T-helper 17 cell (primary cell): ENCODE measurements around the gene HSPBAP1. TPM values are rescaled to one million over a fixed set of nuclear protein-coding genes. Genes with fewer than 3 reads are reported as not detected.
"Not testable (repeated sequence)": the region's sequence is repeated elsewhere in the genome, so short reads cannot be mapped to it uniquely, and the experiment has no call there.

ENCODE experiments used
- ATAC-seq: fragments of 150-1000 bp; cut with Tn5 transposase; 2 replicates; pipeline ENCODE4 v1.10.0; 2021; ENCODE audit warnings: mild to moderate bottlenecking, moderate library complexity
- DNase-seq, 3 donors: peaks; one replicate each; pipeline versions ENCODE4 v3.0.0 to v3.0.0-alpha.2; 2020 to 2021
- H3K9me3 ChIP-seq: one replicate; pipeline ENCODE4 v1.7.0; 2013; ENCODE audit warnings: low read length, mild to moderate bottlenecking; ENCODE audit not compliant: control insufficient read depth, poor library complexity, severe bottlenecking
- H3K27ac Mint-ChIP-seq: one replicate; pipeline ENCODE4 v1.8.0; 2022; ENCODE audit warnings: mild to moderate bottlenecking, moderate library complexity, mixed read lengths
- H3K27me3 Mint-ChIP-seq: one replicate; pipeline ENCODE4 v1.8.0; 2022; ENCODE audit warnings: mixed read lengths
- H3K36me3 Mint-ChIP-seq: one replicate; pipeline ENCODE4 v1.8.0; 2022; ENCODE audit warnings: low read depth, mixed read lengths
- H3K4me1 Mint-ChIP-seq: one replicate; pipeline ENCODE4 v1.8.0; 2022; ENCODE audit warnings: mild to moderate bottlenecking, mixed read lengths
- H3K4me3 Mint-ChIP-seq: one replicate; pipeline ENCODE4 v1.8.0; 2022; ENCODE audit warnings: mild to moderate bottlenecking, moderate library complexity, mixed read lengths
- total RNA-seq, 4 donors: library from RNA in 2 of 4; stranded (reverse) in 2 of 4; gene quantifications; one replicate each; pipeline ENCODE4 v1.2.3 and lab custom pipeline; 2022 to 2026

The HSPBAP1 gene
- total RNA-seq, 2 donors from 2014 or later: 17.5 to 18.7 TPM

DNA sequence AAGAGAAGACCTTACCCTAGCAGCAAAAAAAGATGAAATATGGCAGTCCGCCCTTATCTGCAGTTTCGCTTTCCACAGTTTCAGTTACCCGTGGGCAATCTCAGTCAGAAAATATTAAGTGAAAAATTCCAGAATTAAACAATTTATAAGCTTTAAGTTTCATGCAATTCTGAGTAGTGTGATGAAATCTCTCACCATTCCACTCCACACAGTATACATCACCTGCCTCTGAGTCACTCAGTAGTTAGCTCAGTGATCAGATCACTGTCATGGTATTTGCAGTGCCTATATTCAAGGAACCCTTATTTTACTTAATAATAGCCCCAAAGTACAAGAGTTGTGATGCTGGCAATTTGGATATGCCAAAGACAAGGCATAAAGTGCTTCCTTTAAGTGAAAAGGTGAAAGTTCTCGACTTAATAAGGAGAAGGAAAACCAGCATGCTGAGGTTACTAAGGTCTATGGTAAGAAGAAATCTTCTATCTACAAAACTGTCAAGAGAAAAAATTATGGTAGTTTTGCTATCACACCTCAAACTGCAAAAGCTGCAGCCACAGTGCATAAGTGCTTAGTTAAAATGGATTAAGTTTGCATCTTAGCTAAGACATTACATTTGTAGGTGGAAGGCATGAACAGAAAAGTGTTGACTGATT, 48.1 kb downstream of the HSPBAP1 start:
- peaks cover 4% of the 10 kb centered on the region for H3K36me3 Mint-ChIP-seq
- no peaks in the 10 kb centered on the region for H3K9me3 ChIP-seq
- H3K27me3 Mint-ChIP-seq: no peaks in the 10 kb centered on the region
- H3K4me1 Mint-ChIP-seq: no peaks in the 10 kb centered on the region
- DNase-seq: no peak
- H3K4me3 Mint-ChIP-seq: no peak overlapping the region
- H3K27ac Mint-ChIP-seq: no peak overlapping the region
- ATAC-seq: no peak

DNA sequence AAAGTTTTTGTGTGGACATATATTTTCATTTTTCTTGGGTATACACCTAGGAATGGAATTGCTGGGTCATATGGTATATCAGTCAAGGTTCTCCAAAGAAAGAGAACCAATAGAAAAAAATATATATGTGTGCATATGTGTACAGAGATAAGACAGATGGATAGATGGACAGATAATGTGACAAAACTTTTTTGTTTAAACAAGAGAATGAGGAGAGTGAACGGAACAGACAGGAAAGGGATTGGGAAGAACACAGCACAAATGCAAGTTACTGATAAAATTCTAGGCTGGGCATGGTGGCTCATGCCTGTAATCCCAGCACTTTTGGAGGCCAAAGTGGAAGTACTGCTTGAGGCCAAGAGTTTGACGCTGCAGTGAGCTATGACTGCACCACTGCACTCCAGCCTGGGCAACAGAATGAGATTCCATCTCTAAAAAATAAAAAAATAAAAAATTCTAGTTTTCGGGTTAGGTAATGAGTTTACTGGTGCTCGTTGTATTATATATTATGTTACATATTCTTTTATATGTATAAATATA, 50.0 kb downstream of the HSPBAP1 start:
- DNase-seq (no peak), ATAC-seq (no peak)
- Mint-ChIP-seq H3K27ac (no peak overlapping the region), H3K27me3 (no peaks in the 10 kb centered on the region), H3K4me3 (no peak overlapping the region), H3K36me3 (peaks cover 6% of the 10 kb centered on the region), H3K4me1 (no peaks in the 10 kb centered on the region)
- no peaks in the 10 kb centered on the region for H3K9me3 ChIP-seq

DNA sequence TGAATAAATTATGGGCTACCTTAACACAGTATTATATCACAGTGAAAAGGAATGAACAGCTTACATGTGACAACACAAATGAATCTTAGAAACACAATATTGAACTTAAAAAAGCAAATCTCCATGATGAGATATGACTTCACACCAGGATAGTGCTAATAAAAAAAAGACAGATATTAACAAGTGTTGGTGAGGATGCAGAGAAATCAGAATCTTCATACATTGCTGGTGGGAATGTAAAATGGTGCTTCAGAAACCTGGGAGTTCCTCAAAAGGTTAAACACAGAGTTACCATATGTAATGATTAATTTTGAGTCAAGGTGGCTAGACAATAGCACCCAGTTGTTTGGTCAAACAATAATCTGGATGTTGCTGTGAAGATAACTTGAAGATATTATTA, 51.4 kb downstream of the HSPBAP1 start:
- Mint-ChIP-seq H3K4me1 (no peaks in the 10 kb centered on the region), H3K4me3 (no peak overlapping the region)

GRCh38 chr3:122739172-122739571, 54.5 kb downstream of the HSPBAP1 start:
- H3K4me1 Mint-ChIP-seq: no peaks in the 10 kb centered on the region
- H3K9me3 ChIP-seq: no peaks in the 10 kb centered on the region
- H3K27ac Mint-ChIP-seq: no peak overlapping the region
- ATAC-seq (no peak), DNase-seq (no peak)
- H3K4me3 Mint-ChIP-seq: no peak overlapping the region
- no peaks in the 10 kb centered on the region for H3K27me3 Mint-ChIP-seq
- H3K36me3 Mint-ChIP-seq: peaks cover 6% of the 10 kb centered on the region

More for the DNA sequence above, 51.4 kb downstream of the HSPBAP1 start:
- no peaks in the 10 kb centered on the region for H3K9me3 ChIP-seq
- DNase-seq (no peak), ATAC-seq (no peak)
- H3K27ac Mint-ChIP-seq: no peak overlapping the region
- peaks cover 6% of the 10 kb centered on the region for H3K36me3 Mint-ChIP-seq
- H3K27me3 Mint-ChIP-seq: no peaks in the 10 kb centered on the region

GRCh38 chr3:122732682-122733525, 60.7 kb downstream of the HSPBAP1 start:
- not testable (repeated sequence) for H3K36me3 Mint-ChIP-seq, H3K27me3 Mint-ChIP-seq, ATAC-seq, H3K27ac Mint-ChIP-seq, H3K4me3 Mint-ChIP-seq, DNase-seq, H3K9me3 ChIP-seq, H3K4me1 Mint-ChIP-seq

- Mint-ChIP-seq H3K27me3 (no peaks in the 10 kb centered on the region), H3K4me3 (no peak overlapping the region), H3K4me1 (peaks cover 2% of the 10 kb centered on the region), H3K36me3 (peaks cover 5% of the 10 kb centered on the region), H3K27ac (peak overlapping the region; percentile 62)
- ATAC-seq (no peak), DNase-seq (no peak)
- no peaks in the 10 kb centered on the region for H3K9me3 ChIP-seq
Observed at GRCh38 chr3:122730240-122730639, 63.4 kb downstream of the HSPBAP1 start.

DNA sequence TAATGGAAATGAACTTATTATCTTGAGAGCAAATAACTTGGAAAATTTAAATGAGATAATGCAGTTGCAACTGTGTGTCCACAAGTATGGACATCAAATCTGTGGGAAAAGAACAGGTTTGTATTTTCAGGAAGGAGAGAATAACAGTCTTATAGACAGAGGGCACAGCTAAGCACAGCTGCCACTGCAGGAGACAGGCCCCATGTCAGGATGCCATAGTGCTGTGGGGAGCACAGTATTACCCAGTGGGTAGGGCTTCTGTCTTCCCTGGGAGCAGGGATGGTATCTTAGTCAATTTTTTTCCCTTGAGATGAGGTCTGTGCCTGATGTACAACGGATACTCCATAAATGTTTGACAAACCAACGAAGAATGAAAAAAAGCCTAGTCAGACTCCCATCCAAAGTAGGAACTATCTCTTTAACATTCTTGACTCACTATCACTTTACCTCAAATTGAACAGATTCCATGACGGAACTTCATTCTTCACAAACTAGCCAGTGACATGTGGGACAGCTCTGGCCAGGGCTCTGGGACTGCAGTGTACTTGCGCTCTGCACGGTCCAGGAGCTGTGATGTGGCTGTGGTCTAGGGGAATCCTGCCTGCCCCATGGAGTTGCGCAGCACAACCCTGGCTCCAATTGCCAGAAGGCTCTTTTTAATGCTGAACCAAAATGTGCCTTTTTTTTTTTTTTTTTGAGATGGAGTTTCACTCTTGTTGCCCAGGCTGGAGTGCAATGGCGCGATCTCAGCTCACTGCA, 64.7 kb downstream of the HSPBAP1 start:
- DNase-seq (no peak), ATAC-seq (no peak)
- H3K27ac Mint-ChIP-seq: peak overlapping the region; percentile 62
- H3K9me3 ChIP-seq: no peaks in the 10 kb centered on the region
- H3K4me3 Mint-ChIP-seq: no peak overlapping the region
- peaks cover 4% of the 10 kb centered on the region for H3K36me3 Mint-ChIP-seq
- no peaks in the 10 kb centered on the region for H3K27me3 Mint-ChIP-seq
- H3K4me1 Mint-ChIP-seq: peaks cover 2% of the 10 kb centered on the region

DNA sequence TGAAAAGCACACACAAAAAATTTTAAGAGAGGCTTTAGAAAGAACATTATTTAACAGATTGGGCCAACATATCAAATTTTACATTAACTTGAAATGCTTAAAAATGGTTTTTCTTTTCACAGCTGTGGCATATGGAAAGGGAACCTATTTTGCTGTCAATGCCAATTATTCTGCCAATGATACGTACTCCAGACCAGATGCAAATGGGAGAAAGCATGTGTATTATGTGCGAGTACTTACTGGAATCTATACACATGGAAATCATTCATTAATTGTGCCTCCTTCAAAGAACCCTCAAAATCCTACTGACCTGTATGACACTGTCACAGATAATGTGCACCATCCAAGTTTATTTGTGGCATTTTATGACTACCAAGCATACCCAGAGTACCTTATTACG, 65.4 kb downstream of the HSPBAP1 start:
- H3K36me3 Mint-ChIP-seq: no peaks in the 10 kb centered on the region
- ATAC-seq: no peak

DNA sequence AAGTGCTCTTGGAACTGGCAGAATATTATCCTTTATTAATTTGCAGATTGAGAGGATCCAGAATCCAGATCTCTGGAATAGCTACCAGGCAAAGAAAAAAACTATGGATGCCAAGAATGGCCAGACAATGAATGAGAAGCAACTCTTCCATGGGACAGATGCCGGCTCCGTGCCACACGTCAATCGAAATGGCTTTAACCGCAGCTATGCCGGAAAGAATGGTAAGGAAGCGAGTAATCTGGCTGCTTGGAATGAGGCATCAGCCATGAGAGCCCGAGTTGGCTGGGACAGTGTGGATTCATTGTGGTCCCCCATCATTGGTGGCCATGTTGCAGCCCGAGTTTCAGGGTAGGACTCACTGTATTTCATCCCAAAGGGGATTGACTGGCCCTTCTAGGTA, 65.9 kb downstream of the HSPBAP1 start:
- Mint-ChIP-seq H3K27me3 (no peaks in the 10 kb centered on the region), H3K4me1 (peaks cover 2% of the 10 kb centered on the region), H3K36me3 (no peaks in the 10 kb centered on the region)

More for the DNA sequence above, 65.4 kb downstream of the HSPBAP1 start:
- no peak for DNase-seq
- Mint-ChIP-seq H3K27me3 (no peaks in the 10 kb centered on the region), H3K4me3 (no peak overlapping the region), H3K4me1 (peaks cover 2% of the 10 kb centered on the region), H3K27ac (no peak overlapping the region)
- H3K9me3 ChIP-seq: no peaks in the 10 kb centered on the region

DNA sequence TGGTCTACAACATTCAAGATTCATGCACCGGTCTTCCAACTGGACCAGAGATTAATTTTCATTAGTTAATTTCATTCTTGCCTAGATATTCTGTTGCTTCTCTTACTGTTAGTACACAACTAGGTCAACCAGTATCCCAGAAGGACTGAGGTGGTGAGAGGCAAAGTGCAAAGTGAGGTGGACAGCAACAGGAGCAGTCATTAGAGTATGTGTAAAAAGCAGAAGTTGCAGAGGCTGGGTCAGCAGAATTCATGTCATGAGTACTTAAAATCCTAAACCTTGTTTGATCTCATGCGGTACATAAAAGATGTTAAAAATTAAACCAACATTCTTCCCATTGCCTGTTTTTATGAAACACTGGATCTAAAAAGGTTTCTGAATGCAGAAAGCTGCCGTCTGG, 66.3 kb downstream of the HSPBAP1 start:
- no peak for ATAC-seq
- no peak for DNase-seq
- H3K4me1 Mint-ChIP-seq: peaks cover 2% of the 10 kb centered on the region
- no peak overlapping the region for H3K27ac Mint-ChIP-seq
- H3K27me3 Mint-ChIP-seq: no peaks in the 10 kb centered on the region
- H3K36me3 Mint-ChIP-seq: no peaks in the 10 kb centered on the region
- H3K9me3 ChIP-seq: no peaks in the 10 kb centered on the region
- no peak overlapping the region for H3K4me3 Mint-ChIP-seq

More for the DNA sequence above, 65.9 kb downstream of the HSPBAP1 start:
- no peak for ATAC-seq
- no peaks in the 10 kb centered on the region for H3K9me3 ChIP-seq
- no peak overlapping the region for H3K4me3 Mint-ChIP-seq
- H3K27ac Mint-ChIP-seq: no peak overlapping the region
- no peak for DNase-seq

DNA sequence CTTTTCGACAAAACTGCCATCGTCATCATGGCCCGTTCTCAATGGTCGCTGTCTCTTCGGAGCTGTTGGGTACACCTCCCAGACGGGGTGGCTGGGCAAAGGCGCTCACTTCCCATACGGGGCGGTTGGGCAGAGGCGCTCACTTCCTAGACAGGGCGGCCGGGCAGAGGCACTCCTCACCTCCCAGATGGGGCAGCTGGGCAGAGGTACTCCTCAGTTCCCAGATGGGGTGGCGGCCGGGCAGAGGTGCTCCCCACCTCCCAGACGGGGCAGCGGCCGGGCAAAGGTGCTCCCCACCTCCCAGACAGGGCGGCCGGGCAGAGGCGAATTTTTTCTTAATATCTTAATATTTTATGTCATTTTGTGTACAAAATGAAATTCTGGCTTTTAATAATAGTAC, 68.5 kb downstream of the HSPBAP1 start:
- H3K4me1 Mint-ChIP-seq: peaks cover under 1% of the 10 kb centered on the region
- ATAC-seq: no peak

DNA sequence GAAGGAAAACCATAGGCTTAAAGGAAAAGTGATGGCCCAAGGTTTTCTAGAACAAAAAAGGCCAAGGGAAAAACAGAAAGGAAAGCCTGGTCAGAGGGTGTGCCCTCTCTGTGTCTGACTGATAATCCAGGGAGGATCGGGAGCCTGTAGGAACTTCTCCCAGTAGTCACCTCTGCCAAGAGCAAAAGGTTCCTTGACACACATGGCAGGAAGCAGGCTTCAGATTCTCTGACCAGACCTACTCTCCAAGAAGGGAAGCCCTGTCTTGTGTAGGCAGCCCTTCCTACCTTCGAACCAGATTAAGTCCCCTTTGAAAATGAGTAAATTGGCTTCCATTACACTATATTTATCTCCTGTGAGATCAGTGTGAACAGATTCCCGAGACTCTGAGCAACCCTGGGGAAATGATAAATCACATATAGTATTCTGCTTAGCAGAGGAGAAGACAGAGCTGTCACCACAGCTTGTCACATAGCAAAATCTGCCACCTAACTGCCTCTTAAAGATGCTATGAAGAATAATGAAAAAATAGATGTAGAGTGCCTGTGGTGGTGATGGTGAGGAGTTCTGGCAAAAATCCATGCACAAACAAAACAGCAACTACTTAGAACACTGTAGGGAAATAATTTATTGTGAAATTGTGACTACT, 74.2 kb downstream of the HSPBAP1 start:
- peaks cover 23% of the 10 kb centered on the region for H3K36me3 Mint-ChIP-seq
- H3K4me3 Mint-ChIP-seq: no peak overlapping the region

More for the DNA sequence above, 68.5 kb downstream of the HSPBAP1 start:
- Mint-ChIP-seq H3K27ac (no peak overlapping the region), H3K4me3 (no peak overlapping the region), H3K36me3 (peaks cover 2% of the 10 kb centered on the region), H3K27me3 (no peaks in the 10 kb centered on the region)
- no peaks in the 10 kb centered on the region for H3K9me3 ChIP-seq
- no peak for DNase-seq

More for the DNA sequence above, 74.2 kb downstream of the HSPBAP1 start:
- H3K27me3 Mint-ChIP-seq: no peaks in the 10 kb centered on the region
- no peaks in the 10 kb centered on the region for H3K9me3 ChIP-seq
- peaks cover 7% of the 10 kb centered on the region for H3K4me1 Mint-ChIP-seq
- DNase-seq (no peak), ATAC-seq (no peak)
- peak overlapping the region; percentile 29 for H3K27ac Mint-ChIP-seq
